WI38 (cell line): ENCODE data around the gene ZNF609.

Source experiments
- H3K4me3 ChIP-seq: 2 replicates; pipeline ENCODE4 v1.5.1; 2011; ENCODE audit warnings: low read depth, mild to moderate bottlenecking, control low read depth, low read length
- TF ChIP-seq, protein P1 (sequence below): IDR thresholded peaks from 2 replicates; pipeline ENCODE4 v1.5.1; 2012; ENCODE audit warnings: low read depth, mild to moderate bottlenecking, control low read depth, low read length

The ZNF609 gene

DNA sequence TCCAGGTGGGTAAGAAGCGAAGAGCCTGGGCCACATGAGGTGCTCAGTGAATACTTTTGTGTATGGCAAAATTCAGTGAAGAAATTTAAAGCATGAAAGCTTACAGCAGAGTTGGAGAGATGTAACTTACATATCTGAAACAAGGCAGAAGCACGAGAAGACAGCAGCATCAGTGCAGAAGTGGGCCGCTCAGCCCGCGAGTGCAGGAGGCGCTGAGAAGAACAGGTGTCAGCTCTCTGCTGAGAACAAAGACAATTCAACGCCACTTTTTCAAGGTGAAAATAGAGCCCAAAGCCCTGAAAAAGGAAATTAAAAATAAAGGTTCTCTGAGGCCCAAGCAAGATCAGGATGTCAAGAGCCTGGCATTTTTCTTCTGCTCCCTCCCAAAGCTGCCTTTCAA lies 256.8 kb downstream of the ZNF609 start:
- TF ChIP-seq, protein P1, sequence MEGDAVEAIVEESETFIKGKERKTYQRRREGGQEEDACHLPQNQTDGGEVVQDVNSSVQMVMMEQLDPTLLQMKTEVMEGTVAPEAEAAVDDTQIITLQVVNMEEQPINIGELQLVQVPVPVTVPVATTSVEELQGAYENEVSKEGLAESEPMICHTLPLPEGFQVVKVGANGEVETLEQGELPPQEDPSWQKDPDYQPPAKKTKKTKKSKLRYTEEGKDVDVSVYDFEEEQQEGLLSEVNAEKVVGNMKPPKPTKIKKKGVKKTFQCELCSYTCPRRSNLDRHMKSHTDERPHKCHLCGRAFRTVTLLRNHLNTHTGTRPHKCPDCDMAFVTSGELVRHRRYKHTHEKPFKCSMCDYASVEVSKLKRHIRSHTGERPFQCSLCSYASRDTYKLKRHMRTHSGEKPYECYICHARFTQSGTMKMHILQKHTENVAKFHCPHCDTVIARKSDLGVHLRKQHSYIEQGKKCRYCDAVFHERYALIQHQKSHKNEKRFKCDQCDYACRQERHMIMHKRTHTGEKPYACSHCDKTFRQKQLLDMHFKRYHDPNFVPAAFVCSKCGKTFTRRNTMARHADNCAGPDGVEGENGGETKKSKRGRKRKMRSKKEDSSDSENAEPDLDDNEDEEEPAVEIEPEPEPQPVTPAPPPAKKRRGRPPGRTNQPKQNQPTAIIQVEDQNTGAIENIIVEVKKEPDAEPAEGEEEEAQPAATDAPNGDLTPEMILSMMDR: no peak
- H3K4me3 ChIP-seq: no peak overlapping the region

DNA sequence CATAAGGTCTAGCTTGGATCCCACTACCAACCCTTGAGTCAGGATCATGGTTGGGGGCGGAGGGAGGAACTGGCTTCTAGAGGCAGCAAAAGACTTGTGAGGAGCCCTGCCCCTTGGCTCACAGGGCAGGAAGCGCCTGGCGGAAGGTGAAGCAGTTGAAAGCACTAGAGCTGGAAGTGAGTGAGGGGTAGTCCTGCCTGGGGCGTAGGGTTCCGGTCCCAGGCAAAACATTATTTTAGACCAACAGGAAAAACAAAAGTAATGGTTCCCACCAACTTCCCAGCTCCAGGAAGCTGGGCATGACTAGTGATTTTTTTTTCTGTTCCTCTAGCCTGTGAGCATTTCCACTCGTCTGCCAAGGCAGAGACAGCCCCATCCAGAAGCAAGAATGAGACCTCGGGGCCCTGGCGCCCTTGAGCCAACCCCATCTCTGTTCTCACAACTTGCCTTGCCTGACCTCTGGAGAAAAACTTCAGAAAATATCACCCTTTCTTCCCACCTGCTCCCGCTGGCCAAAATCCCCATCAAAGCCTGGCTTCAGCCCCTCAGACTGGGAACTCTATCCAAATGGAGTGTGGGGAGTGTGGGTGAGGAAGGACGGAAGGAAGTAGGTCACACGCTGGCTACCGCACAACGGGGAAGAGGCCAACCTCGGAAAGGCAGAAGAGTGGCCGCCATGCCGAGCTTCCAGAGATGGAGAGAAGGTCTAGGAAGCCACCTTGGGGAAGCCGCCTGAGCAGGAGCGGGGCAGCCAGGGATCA lies 257.5 kb downstream of the ZNF609 start:
- TF ChIP-seq, protein P1: no peak

DNA sequence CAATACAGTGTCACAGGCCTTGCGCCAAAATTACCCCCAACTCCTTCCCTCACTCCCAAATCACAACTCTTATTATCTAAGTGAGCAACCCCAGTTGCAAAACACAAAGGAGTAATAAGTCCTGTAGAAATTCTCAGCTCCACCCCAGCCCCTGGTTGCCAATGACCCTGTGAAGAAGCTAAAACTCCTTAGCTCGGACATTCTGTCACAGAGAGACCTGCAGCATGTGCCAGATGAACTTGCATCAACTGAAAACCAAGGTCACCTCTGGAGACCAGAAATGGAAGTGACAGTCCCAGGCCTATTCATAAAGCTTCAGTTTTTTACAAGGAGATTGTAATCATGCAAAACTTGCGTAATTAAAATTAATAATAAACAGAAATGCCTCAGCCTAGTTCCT lies 259.8 kb downstream of the ZNF609 start:
- H3K4me3 ChIP-seq: no peak overlapping the region
- TF ChIP-seq, protein P1: no peak

More for the DNA sequence above, 257.5 kb downstream of the ZNF609 start:
- no peak overlapping the region for H3K4me3 ChIP-seq

DNA sequence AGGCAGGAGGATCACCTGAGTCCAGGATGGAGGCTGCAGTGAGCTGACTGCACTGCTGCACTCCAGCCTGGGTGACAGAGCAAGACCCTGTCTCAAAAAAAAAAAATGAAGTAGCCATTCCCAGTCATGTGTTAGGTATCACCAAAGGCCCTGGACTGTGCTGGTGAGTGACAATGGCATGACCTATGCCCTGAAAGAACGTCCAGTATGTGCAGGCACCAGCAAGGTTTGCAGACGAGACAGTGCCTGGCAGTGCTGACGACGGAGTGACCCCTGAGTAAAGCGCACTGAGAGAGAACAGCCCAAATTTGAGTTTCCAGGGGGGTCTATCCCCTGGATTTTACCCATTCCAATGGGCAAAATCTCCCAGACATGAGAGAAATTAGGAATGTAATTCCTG lies 269.8 kb downstream of the ZNF609 start:
- no peak overlapping the region for H3K4me3 ChIP-seq
- TF ChIP-seq, protein P1: no peak

DNA sequence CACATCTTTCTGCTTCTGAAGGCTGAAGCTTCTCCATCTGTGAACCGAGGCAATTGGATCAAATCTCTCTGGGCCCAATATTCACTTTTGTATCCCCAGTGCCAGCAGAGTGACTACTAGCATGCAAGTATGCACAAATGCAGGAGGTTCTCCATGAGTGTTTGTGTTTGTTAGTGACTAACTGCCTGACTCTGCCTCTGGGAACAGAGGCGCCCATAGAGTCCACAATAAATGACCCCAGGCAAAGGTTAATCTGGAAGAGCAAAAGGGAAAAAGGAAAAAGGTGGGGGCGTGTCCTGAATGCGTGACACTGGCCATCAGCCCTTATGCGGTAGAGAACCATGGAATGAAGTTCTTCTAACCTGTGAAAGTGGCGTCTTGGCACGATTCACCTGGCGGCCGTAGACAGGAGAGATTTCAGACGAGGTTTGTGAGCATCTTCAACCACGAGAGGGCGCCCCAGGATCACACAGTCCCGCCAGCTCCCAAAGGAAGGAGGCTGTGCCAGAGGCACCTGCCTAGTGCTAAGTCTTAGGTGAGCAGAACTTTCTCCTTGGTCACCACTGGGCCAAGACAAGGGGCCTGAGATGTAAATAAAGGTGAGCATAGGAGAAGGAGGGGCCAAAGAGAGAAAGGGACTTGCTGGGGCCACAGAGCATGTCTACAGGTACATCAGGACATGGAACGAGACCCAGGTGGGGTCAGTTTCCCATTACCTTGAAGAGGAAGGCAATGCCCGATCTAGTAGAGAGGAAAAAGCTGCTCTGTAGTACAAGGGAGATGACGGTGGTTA lies 270.8 kb downstream of the ZNF609 start:
- no peak overlapping the region for H3K4me3 ChIP-seq
- TF ChIP-seq, protein P1: peak; percentile 78

DNA sequence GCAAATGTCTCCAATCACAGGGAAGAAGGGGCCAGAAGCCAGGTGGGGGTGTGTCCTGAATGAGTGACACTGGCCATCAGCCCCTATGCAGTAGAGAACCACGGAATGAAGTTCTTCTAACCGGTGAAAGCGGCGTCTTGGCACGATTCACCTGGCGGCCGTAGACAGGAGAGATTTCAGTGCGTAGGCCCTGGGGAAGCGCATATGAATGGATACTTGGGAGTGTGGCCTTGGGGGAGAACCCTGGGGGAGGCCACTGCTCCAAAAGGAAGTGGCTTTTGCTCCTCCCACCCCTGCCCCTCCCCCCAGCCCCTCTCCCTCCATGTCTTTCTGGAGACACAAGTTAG lies 271.4 kb downstream of the ZNF609 start:
- TF ChIP-seq, protein P1: no peak

More for the DNA sequence above, 271.4 kb downstream of the ZNF609 start:
- H3K4me3 ChIP-seq: no peak overlapping the region
